GM23338 (cell line): ENCODE results near the gene HYAL1. TPM values are rescaled to one million over a fixed set of nuclear protein-coding genes. Genes with fewer than 3 reads are reported as not detected.

ENCODE experiments used
- ATAC-seq: fragments of 200-7000 bp; cut with Tn5 transposase; 3 replicates; pipeline ENCODE4 v1.9.1; 2020
- DNase-seq: peaks from one replicate; pipeline ENCODE4 v3.0.0-alpha.2; 2015; ENCODE audit warnings: low spot score
- H2AFZ ChIP-seq: fragments of 200-600 bp; sonication (generic); 2 replicates; pipeline ENCODE4 v1.8.0; 2016; ENCODE audit warnings: antibody characterized with exemption, mild to moderate bottlenecking, moderate library complexity
- H3F3A ChIP-seq: fragments of 200-600 bp; sonication (generic); replicated peaks from 2 replicates; pipeline ENCODE4 v1.8.0; 2017; ENCODE audit warnings: antibody characterized with exemption, mixed run types, low read depth
- H3K27ac ChIP-seq: fragments of 200-600 bp; sonication (generic); 2 replicates; pipeline ENCODE4 v1.6.1; 2016; ENCODE audit warnings: low read depth
- H3K27me3 ChIP-seq: fragments of 200-600 bp; sonication (generic); 2 replicates; pipeline ENCODE4 v1.8.0; 2016; ENCODE audit warnings: mild to moderate bottlenecking, mixed run types, moderate library complexity; ENCODE audit not compliant: insufficient read depth
- H3K36me3 ChIP-seq: fragments of 200-600 bp; sonication (generic); 2 replicates; pipeline ENCODE4 v1.8.0; 2016; ENCODE audit warnings: mild to moderate bottlenecking; ENCODE audit not compliant: insufficient read depth
- H3K4me1 ChIP-seq: fragments of 200-600 bp; sonication (generic); 2 replicates; pipeline ENCODE4 v1.8.0; 2016; ENCODE audit warnings: mild to moderate bottlenecking, moderate library complexity; ENCODE audit not compliant: insufficient read depth
- H3K4me2 ChIP-seq: fragments of 200-600 bp; sonication (generic); 2 replicates; pipeline ENCODE4 v1.7.1; 2017; ENCODE audit warnings: mixed run types
- H3K4me3 ChIP-seq: fragments of 200-600 bp; sonication (generic); 2 replicates; pipeline ENCODE4 v1.6.1; 2016; ENCODE audit warnings: mixed run types
- H3K79me2 ChIP-seq: fragments of 200-600 bp; sonication (generic); replicated peaks from 2 replicates; pipeline ENCODE4 v1.8.0; 2017; ENCODE audit warnings: mild to moderate bottlenecking; ENCODE audit not compliant: insufficient read depth
- H3K9me2 ChIP-seq: fragments of 200-600 bp; sonication (generic); 2 replicates; pipeline ENCODE4 v1.8.0; 2017; ENCODE audit not compliant: insufficient read depth
- H4K20me1 ChIP-seq: fragments of 200-600 bp; sonication (generic); replicated peaks from 2 replicates; pipeline ENCODE4 v1.8.0; 2017; ENCODE audit warnings: mild to moderate bottlenecking; ENCODE audit not compliant: insufficient read depth
- H3K27ac Mint-ChIP-seq: 2 replicates; pipeline ENCODE4 v1.8.0; 2020; ENCODE audit warnings: inconsistent platforms, mild to moderate bottlenecking, moderate library complexity, mixed read lengths
- H3K27me3 Mint-ChIP-seq: 3 replicates; pipeline ENCODE4 v1.8.0; 2022; ENCODE audit warnings: low read depth, mild to moderate bottlenecking, moderate library complexity, mixed read lengths, inconsistent platforms; ENCODE audit not compliant: insufficient read depth, poor library complexity
- H3K36me3 Mint-ChIP-seq: 3 replicates; pipeline ENCODE4 v1.8.0; 2021; ENCODE audit warnings: low read depth, mild to moderate bottlenecking, inconsistent platforms, moderate library complexity, mixed read lengths
- H3K4me1 Mint-ChIP-seq: 3 replicates; pipeline ENCODE4 v1.8.0; 2020; ENCODE audit warnings: mild to moderate bottlenecking, inconsistent platforms, mixed read lengths
- H3K4me3 Mint-ChIP-seq: 3 replicates; pipeline ENCODE4 v1.8.0; 2021; ENCODE audit warnings: moderate library complexity, mild to moderate bottlenecking, inconsistent platforms, mixed read lengths
- H3K9me3 Mint-ChIP-seq: 3 replicates; pipeline ENCODE4 v1.8.0; 2020; ENCODE audit warnings: moderate library complexity, mild to moderate bottlenecking, inconsistent platforms, mixed read lengths
- EZH2 ChIP-seq: fragments of 200-600 bp; sonication (generic); IDR thresholded peaks from one replicate; pipeline ENCODE4 v1.8.0; 2017; ENCODE audit warnings: antibody characterized with exemption, mild to moderate bottlenecking, low read depth; ENCODE audit not compliant: unreplicated experiment
- EZH2phosphoT487 ChIP-seq: fragments of 200-600 bp; sonication (generic); IDR thresholded peaks from one replicate; pipeline ENCODE4 v1.8.1; 2018; ENCODE audit warnings: antibody characterized with exemption; ENCODE audit not compliant: unreplicated experiment
- JUNB ChIP-seq: IDR thresholded peaks from one replicate; pipeline ENCODE4 v1.6.1; 2016; ENCODE audit warnings: antibody characterized with exemption; ENCODE audit not compliant: unreplicated experiment
- NANOG ChIP-seq: IDR thresholded peaks from 2 replicates; pipeline ENCODE4 v1.6.1; 2016; ENCODE audit warnings: antibody characterized with exemption, borderline replicate concordance
- STAT1 ChIP-seq: IDR thresholded peaks from one replicate; pipeline ENCODE4 v1.6.1; 2016; ENCODE audit warnings: antibody characterized with exemption; ENCODE audit not compliant: unreplicated experiment
- ZNF331 ChIP-seq: fragments of 250-450 bp; sonication (Bioruptor Pico); IDR thresholded peaks from 2 replicates; pipeline ENCODE4 v1.5.0; 2020; ENCODE audit warnings: low read depth, mild to moderate bottlenecking, moderate library complexity
- polyA plus RNA-seq: library from polyadenylated mRNA; unstranded; fragments of >200 nt; fragmentation: Nextera tagmentation; extraction: Ambion mirVana; gene quantifications from 2 replicates; pipeline ENCODE4 v1.2.1, GENCODE V29; 2016
- total RNA-seq: library from RNA; depleted of rRNA; stranded (reverse); fragments of >200 nt; shearing (Covaris generic); gene quantifications from 2 replicates; pipeline ENCODE4 v1.2.3, GENCODE V29; 2014
- TF ChIP-seq, protein P1 (sequence below): fragments of 250-450 bp; sonication (Bioruptor Pico); IDR thresholded peaks from 2 replicates; pipeline ENCODE4 v1.5.0; 2020; ENCODE audit warnings: mild to moderate bottlenecking, moderate library complexity
- TF ChIP-seq, protein P2 (sequence below): IDR thresholded peaks from one replicate; pipeline ENCODE4 v1.6.1; 2018; ENCODE audit warnings: antibody characterized with exemption; ENCODE audit not compliant: unreplicated experiment
- TF ChIP-seq, protein P3 (sequence below), 2 experiments: fragments of 200-600 bp in 1 of 2; sonication (generic) in 1 of 2; conservative IDR thresholded peaks; 2 replicates each; pipeline versions ENCODE4 v1.5.1 to v1.6.1; 2016 to 2017; ENCODE audit warnings: antibody characterized with exemption in 2 of 2, low read depth in 2 of 2, mild to moderate bottlenecking in 2 of 2, moderate library complexity in 1 of 2

The HYAL1 gene
- total and polyA plus RNA-seq, 2 experiments from 2014 or later = 2.1 to 5.0 TPM

DNA sequence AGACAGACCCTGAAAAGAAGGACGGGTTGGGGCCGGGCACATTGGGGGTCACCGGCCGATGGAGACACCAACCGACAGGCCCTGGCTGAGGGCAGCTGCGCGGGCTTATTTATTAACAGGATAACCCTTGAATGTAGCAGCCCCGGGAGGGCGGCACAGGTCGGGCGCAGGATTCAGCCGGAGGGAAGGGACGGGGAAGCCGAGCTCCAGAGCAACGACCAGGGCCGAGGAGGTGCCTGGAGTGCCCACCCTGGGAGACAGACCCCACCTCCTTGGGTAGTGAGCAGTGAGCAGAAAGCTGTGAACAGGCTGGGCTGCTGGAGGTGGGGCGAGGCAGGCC is 26.6 kb downstream of the HYAL1 start:
- TF ChIP-seq ZNF331 (CRISPR knock-in tag) = no peak
- no peak for TF ChIP-seq STAT1
- no peak for TF ChIP-seq NANOG
- TF ChIP-seq EZH2phosphoT487 = no peak
- TF ChIP-seq, protein P1, sequence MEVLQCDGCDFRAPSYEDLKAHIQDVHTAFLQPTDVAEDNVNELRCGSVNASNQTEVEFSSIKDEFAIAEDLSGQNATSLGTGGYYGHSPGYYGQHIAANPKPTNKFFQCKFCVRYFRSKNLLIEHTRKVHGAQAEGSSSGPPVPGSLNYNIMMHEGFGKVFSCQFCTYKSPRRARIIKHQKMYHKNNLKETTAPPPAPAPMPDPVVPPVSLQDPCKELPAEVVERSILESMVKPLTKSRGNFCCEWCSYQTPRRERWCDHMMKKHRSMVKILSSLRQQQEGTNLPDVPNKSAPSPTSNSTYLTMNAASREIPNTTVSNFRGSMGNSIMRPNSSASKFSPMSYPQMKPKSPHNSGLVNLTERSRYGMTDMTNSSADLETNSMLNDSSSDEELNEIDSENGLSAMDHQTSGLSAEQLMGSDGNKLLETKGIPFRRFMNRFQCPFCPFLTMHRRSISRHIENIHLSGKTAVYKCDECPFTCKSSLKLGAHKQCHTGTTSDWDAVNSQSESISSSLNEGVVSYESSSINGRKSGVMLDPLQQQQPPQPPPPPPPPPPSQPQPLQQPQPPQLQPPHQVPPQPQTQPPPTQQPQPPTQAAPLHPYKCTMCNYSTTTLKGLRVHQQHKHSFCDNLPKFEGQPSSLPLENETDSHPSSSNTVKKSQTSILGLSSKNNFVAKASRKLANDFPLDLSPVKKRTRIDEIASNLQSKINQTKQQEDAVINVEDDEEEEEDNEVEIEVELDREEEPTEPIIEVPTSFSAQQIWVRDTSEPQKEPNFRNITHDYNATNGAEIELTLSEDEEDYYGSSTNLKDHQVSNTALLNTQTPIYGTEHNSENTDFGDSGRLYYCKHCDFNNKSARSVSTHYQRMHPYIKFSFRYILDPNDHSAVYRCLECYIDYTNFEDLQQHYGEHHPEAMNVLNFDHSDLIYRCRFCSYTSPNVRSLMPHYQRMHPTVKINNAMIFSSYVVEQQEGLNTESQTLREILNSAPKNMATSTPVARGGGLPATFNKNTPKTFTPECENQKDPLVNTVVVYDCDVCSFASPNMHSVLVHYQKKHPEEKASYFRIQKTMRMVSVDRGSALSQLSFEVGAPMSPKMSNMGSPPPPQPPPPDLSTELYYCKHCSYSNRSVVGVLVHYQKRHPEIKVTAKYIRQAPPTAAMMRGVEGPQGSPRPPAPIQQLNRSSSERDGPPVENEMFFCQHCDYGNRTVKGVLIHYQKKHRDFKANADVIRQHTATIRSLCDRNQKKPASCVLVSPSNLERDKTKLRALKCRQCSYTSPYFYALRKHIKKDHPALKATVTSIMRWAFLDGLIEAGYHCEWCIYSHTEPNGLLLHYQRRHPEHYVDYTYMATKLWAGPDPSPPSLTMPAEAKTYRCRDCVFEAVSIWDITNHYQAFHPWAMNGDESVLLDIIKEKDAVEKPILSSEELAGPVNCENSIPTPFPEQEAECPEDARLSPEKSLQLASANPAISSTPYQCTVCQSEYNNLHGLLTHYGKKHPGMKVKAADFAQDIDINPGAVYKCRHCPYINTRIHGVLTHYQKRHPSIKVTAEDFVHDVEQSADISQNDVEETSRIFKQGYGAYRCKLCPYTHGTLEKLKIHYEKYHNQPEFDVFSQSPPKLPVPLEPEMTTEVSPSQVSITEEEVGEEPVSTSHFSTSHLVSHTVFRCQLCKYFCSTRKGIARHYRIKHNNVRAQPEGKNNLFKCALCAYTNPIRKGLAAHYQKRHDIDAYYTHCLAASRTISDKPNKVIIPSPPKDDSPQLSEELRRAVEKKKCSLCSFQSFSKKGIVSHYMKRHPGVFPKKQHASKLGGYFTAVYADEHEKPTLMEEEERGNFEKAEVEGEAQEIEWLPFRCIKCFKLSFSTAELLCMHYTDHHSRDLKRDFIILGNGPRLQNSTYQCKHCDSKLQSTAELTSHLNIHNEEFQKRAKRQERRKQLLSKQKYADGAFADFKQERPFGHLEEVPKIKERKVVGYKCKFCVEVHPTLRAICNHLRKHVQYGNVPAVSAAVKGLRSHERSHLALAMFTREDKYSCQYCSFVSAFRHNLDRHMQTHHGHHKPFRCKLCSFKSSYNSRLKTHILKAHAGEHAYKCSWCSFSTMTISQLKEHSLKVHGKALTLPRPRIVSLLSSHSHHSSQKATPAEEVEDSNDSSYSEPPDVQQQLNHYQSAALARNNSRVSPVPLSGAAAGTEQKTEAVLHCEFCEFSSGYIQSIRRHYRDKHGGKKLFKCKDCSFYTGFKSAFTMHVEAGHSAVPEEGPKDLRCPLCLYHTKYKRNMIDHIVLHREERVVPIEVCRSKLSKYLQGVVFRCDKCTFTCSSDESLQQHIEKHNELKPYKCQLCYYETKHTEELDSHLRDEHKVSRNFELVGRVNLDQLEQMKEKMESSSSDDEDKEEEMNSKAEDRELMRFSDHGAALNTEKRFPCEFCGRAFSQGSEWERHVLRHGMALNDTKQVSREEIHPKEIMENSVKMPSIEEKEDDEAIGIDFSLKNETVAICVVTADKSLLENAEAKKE (CRISPR knock-in tag) = no peak
- TF ChIP-seq, protein P2, sequence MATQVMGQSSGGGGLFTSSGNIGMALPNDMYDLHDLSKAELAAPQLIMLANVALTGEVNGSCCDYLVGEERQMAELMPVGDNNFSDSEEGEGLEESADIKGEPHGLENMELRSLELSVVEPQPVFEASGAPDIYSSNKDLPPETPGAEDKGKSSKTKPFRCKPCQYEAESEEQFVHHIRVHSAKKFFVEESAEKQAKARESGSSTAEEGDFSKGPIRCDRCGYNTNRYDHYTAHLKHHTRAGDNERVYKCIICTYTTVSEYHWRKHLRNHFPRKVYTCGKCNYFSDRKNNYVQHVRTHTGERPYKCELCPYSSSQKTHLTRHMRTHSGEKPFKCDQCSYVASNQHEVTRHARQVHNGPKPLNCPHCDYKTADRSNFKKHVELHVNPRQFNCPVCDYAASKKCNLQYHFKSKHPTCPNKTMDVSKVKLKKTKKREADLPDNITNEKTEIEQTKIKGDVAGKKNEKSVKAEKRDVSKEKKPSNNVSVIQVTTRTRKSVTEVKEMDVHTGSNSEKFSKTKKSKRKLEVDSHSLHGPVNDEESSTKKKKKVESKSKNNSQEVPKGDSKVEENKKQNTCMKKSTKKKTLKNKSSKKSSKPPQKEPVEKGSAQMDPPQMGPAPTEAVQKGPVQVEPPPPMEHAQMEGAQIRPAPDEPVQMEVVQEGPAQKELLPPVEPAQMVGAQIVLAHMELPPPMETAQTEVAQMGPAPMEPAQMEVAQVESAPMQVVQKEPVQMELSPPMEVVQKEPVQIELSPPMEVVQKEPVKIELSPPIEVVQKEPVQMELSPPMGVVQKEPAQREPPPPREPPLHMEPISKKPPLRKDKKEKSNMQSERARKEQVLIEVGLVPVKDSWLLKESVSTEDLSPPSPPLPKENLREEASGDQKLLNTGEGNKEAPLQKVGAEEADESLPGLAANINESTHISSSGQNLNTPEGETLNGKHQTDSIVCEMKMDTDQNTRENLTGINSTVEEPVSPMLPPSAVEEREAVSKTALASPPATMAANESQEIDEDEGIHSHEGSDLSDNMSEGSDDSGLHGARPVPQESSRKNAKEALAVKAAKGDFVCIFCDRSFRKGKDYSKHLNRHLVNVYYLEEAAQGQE = no peak
- TF ChIP-seq EZH2 = no peak
- TF ChIP-seq JUNB = no peak
- TF ChIP-seq, protein P3, sequence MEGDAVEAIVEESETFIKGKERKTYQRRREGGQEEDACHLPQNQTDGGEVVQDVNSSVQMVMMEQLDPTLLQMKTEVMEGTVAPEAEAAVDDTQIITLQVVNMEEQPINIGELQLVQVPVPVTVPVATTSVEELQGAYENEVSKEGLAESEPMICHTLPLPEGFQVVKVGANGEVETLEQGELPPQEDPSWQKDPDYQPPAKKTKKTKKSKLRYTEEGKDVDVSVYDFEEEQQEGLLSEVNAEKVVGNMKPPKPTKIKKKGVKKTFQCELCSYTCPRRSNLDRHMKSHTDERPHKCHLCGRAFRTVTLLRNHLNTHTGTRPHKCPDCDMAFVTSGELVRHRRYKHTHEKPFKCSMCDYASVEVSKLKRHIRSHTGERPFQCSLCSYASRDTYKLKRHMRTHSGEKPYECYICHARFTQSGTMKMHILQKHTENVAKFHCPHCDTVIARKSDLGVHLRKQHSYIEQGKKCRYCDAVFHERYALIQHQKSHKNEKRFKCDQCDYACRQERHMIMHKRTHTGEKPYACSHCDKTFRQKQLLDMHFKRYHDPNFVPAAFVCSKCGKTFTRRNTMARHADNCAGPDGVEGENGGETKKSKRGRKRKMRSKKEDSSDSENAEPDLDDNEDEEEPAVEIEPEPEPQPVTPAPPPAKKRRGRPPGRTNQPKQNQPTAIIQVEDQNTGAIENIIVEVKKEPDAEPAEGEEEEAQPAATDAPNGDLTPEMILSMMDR (conservative IDR thresholded peaks at IDR 0.05; ENCODE audit: low read depth in 2 of 2) = no peak
- no peaks in the 10 kb centered on the region for H4K20me1 ChIP-seq
- peak overlapping the region; percentile 63; the same call in 1 of the 2 replicates for H2AFZ ChIP-seq
- DNase-seq (no peak), ATAC-seq (no peak)
- H3K4me2 ChIP-seq = peak overlapping the region; percentile 86
- H3K79me2 ChIP-seq = no peaks in the 10 kb centered on the region
- peaks cover 10% of the 10 kb centered on the region; the same call in 1 of the 2 replicates for H3F3A ChIP-seq
- H3K4me1 ChIP-seq = peaks cover 3% of the 10 kb centered on the region; the same call in 1 of the 2 replicates
- Mint-ChIP-seq H3K27me3 (peaks cover 50% of the 10 kb centered on the region), H3K36me3 (no peaks in the 10 kb centered on the region), H3K9me3 (no peaks in the 10 kb centered on the region), H3K27ac (no peak overlapping the region), H3K4me1 (peaks cover 24% of the 10 kb centered on the region), H3K4me3 (no peak overlapping the region)
- no peak overlapping the region for H3K27ac ChIP-seq
- H3K36me3 ChIP-seq = no peaks in the 10 kb centered on the region
- peak overlapping the region; percentile 63 for H3K4me3 ChIP-seq
- peaks cover 57% of the 10 kb centered on the region for H3K27me3 ChIP-seq
- H3K9me2 ChIP-seq = no peaks in the 10 kb centered on the region
